ENCODE data around the gene CFAP90.

DNA sequence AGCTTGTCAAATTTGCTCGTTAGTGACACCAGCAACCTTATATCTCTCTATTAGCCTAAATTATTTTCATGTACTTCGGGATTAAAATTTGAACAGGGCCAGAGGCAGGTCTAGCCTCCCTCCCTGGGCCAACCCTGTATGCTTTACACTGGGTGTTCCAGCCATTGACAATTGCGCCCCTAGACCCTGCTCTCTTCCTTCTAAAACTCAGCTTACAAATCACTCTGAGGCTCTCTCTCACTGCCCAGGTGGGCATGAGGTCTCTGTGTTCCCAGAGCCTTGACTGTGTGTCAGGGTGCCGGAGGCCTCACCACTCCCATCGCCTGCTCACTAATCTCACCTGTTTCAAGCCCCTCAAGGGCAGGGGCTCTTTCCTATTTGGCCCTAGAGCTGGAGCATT, 6.4 kb upstream of the CFAP90 start:
- TF ChIP-seq, protein P1, sequence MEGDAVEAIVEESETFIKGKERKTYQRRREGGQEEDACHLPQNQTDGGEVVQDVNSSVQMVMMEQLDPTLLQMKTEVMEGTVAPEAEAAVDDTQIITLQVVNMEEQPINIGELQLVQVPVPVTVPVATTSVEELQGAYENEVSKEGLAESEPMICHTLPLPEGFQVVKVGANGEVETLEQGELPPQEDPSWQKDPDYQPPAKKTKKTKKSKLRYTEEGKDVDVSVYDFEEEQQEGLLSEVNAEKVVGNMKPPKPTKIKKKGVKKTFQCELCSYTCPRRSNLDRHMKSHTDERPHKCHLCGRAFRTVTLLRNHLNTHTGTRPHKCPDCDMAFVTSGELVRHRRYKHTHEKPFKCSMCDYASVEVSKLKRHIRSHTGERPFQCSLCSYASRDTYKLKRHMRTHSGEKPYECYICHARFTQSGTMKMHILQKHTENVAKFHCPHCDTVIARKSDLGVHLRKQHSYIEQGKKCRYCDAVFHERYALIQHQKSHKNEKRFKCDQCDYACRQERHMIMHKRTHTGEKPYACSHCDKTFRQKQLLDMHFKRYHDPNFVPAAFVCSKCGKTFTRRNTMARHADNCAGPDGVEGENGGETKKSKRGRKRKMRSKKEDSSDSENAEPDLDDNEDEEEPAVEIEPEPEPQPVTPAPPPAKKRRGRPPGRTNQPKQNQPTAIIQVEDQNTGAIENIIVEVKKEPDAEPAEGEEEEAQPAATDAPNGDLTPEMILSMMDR (IDR thresholded peaks at IDR 0.05), result no peak
- no peak for TF ChIP-seq EZH2 (IDR thresholded peaks at IDR 0.05)
- TF ChIP-seq EZH2phosphoT487 (IDR thresholded peaks at IDR 0.05), result no peak

Data from neural progenitor cell (in vitro differentiated cells).